ENCODE data around the gene TBX2.

The TBX2 gene

DNA sequence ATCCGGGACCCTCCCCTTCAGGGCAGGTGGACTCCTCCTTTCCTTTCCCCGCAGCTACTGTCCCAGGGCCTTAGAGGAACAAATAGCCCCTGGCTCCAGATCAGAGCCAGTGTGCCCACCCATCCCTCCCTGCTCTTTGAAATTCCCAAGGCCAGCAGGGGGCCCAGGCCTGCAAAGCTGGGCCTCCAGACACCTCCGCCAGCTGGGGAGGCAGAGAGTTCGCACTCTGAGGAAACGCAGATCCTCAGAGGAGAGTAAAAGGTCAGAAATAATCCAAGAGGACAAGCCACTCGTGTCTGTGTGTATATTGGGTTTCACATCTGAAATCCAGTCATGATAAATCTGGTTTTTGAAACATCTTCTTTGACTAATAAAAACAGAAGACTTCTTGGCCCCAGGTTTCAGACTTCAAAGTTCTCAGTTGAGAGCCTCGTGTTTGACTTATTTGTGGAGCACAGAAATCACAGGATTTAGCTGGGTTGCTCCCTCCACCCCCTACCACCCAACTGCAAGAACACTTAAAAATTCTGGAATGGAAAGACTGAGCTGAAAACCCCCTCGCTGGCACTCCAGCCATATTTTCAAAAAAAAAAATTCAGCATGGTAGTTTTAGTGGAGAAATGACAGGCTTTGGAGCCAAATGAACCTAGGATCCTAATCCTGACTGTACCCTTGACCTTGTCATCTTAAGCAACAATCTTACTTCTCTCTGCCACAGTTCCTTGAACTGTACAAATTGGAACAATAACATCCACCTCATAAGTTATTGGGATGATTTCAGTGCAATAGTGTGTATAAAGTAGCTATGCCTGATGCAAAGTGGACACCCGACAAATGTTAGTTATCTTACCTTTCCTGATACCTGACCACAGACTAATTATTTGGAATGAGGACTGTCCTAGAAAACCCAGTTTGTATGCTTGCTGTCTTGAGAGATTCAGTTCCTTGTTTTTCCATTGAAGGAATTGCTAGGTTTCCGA, 44.5 kb upstream of the TBX2 start:
- CTCF ChIA-PET, result interaction anchor here (0.6 to 1.8 kb wide), 4 partner anchors 35 to 316 kb away, joined by 3 to 5 read pairs (median 4); partner anchors contain the start of gene TBX2
- no peak overlapping the region for H3K4me3 ChIP-seq (ENCODE audit: low read depth, low read length)
- TF ChIP-seq ZNF514 (tag by site-specific recombination; IDR thresholded peaks at IDR 0.05) (no peak), ZNF560 (tag by site-specific recombination; IDR thresholded peaks at IDR 0.05; ENCODE audit: borderline replicate concordance) (no peak), ZNF292 (tag by site-specific recombination; IDR thresholded peaks at IDR 0.05; ENCODE audit: borderline replicate concordance, low read depth) (no peak), ZNF175 (tag by site-specific recombination; IDR thresholded peaks at IDR 0.05) (no peak), ZNF571 (tag by site-specific recombination; IDR thresholded peaks at IDR 0.05) (no peak), ZNF221 (tag by site-specific recombination; IDR thresholded peaks at IDR 0.05; ENCODE audit: borderline replicate concordance) (no peak), HOXC10 (CRISPR knock-in tag; IDR thresholded peaks at IDR 0.05) (no peak), TCF7L2 (IDR thresholded peaks at IDR 0.05; ENCODE audit: borderline replicate concordance, low read depth, low read length) (no peak), ZNF623 (tag by site-specific recombination; IDR thresholded peaks at IDR 0.05) (no peak), ZNF48 (tag by site-specific recombination; IDR thresholded peaks at IDR 0.05) (no peak), REPIN1 (tag by site-specific recombination; IDR thresholded peaks at IDR 0.05; ENCODE audit: low read depth) (no peak), ZNF707 (tag by site-specific recombination; IDR thresholded peaks at IDR 0.05) (no peak)
- TF ChIP-seq, protein P1, sequence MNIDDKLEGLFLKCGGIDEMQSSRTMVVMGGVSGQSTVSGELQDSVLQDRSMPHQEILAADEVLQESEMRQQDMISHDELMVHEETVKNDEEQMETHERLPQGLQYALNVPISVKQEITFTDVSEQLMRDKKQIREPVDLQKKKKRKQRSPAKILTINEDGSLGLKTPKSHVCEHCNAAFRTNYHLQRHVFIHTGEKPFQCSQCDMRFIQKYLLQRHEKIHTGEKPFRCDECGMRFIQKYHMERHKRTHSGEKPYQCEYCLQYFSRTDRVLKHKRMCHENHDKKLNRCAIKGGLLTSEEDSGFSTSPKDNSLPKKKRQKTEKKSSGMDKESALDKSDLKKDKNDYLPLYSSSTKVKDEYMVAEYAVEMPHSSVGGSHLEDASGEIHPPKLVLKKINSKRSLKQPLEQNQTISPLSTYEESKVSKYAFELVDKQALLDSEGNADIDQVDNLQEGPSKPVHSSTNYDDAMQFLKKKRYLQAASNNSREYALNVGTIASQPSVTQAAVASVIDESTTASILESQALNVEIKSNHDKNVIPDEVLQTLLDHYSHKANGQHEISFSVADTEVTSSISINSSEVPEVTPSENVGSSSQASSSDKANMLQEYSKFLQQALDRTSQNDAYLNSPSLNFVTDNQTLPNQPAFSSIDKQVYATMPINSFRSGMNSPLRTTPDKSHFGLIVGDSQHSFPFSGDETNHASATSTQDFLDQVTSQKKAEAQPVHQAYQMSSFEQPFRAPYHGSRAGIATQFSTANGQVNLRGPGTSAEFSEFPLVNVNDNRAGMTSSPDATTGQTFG (tag by site-specific recombination; IDR thresholded peaks at IDR 0.05; ENCODE audit: borderline replicate concordance), result no peak
- TF ChIP-seq, protein P2, sequence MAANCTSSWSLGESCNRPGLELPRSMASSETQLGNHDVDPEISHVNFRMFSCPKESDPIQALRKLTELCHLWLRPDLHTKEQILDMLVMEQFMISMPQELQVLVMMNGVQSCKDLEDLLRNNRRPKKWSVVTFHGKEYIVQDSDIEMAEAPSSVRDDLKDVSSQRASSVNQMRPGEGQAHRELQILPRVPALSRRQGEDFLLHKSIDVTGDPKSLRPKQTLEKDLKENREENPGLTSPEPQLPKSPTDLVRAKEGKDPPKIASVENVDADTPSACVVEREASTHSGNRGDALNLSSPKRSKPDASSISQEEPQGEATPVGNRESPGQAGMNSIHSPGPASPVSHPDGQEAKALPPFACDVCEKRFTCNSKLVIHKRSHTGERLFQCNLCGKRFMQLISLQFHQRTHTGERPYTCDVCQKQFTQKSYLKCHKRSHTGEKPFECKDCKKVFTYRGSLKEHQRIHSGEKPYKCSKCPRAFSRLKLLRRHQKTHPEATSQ (tag by site-specific recombination; IDR thresholded peaks at IDR 0.05), result no peak
- TF ChIP-seq, protein P3, sequence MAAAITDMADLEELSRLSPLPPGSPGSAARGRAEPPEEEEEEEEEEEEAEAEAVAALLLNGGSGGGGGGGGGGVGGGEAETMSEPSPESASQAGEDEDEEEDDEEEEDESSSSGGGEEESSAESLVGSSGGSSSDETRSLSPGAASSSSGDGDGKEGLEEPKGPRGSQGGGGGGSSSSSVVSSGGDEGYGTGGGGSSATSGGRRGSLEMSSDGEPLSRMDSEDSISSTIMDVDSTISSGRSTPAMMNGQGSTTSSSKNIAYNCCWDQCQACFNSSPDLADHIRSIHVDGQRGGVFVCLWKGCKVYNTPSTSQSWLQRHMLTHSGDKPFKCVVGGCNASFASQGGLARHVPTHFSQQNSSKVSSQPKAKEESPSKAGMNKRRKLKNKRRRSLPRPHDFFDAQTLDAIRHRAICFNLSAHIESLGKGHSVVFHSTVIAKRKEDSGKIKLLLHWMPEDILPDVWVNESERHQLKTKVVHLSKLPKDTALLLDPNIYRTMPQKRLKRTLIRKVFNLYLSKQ (tag by site-specific recombination; IDR thresholded peaks at IDR 0.05; ENCODE audit: borderline replicate concordance), result no peak
- TF ChIP-seq, protein P4, sequence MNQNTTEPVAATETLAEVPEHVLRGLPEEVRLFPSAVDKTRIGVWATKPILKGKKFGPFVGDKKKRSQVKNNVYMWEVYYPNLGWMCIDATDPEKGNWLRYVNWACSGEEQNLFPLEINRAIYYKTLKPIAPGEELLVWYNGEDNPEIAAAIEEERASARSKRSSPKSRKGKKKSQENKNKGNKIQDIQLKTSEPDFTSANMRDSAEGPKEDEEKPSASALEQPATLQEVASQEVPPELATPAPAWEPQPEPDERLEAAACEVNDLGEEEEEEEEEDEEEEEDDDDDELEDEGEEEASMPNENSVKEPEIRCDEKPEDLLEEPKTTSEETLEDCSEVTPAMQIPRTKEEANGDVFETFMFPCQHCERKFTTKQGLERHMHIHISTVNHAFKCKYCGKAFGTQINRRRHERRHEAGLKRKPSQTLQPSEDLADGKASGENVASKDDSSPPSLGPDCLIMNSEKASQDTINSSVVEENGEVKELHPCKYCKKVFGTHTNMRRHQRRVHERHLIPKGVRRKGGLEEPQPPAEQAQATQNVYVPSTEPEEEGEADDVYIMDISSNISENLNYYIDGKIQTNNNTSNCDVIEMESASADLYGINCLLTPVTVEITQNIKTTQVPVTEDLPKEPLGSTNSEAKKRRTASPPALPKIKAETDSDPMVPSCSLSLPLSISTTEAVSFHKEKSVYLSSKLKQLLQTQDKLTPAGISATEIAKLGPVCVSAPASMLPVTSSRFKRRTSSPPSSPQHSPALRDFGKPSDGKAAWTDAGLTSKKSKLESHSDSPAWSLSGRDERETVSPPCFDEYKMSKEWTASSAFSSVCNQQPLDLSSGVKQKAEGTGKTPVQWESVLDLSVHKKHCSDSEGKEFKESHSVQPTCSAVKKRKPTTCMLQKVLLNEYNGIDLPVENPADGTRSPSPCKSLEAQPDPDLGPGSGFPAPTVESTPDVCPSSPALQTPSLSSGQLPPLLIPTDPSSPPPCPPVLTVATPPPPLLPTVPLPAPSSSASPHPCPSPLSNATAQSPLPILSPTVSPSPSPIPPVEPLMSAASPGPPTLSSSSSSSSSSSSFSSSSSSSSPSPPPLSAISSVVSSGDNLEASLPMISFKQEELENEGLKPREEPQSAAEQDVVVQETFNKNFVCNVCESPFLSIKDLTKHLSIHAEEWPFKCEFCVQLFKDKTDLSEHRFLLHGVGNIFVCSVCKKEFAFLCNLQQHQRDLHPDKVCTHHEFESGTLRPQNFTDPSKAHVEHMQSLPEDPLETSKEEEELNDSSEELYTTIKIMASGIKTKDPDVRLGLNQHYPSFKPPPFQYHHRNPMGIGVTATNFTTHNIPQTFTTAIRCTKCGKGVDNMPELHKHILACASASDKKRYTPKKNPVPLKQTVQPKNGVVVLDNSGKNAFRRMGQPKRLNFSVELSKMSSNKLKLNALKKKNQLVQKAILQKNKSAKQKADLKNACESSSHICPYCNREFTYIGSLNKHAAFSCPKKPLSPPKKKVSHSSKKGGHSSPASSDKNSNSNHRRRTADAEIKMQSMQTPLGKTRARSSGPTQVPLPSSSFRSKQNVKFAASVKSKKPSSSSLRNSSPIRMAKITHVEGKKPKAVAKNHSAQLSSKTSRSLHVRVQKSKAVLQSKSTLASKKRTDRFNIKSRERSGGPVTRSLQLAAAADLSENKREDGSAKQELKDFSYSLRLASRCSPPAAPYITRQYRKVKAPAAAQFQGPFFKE (tag by site-specific recombination; IDR thresholded peaks at IDR 0.05; ENCODE audit: borderline replicate concordance), result no peak
- TF ChIP-seq, protein P5, sequence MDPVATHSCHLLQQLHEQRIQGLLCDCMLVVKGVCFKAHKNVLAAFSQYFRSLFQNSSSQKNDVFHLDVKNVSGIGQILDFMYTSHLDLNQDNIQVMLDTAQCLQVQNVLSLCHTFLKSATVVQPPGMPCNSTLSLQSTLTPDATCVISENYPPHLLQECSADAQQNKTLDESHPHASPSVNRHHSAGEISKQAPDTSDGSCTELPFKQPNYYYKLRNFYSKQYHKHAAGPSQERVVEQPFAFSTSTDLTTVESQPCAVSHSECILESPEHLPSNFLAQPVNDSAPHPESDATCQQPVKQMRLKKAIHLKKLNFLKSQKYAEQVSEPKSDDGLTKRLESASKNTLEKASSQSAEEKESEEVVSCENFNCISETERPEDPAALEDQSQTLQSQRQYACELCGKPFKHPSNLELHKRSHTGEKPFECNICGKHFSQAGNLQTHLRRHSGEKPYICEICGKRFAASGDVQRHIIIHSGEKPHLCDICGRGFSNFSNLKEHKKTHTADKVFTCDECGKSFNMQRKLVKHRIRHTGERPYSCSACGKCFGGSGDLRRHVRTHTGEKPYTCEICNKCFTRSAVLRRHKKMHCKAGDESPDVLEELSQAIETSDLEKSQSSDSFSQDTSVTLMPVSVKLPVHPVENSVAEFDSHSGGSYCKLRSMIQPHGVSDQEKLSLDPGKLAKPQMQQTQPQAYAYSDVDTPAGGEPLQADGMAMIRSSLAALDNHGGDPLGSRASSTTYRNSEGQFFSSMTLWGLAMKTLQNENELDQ (tag by site-specific recombination; IDR thresholded peaks at IDR 0.05; ENCODE audit: low read depth), result no peak
- no peak overlapping the region for H3K27ac ChIP-seq (ENCODE audit: extremely low read depth, low read depth, low read length)
- H3K4me1 ChIP-seq (ENCODE audit: control insufficient read depth, insufficient read depth, low read length), result no peaks in the 10 kb centered on the region
- no peaks in the 10 kb centered on the region for H3K9me3 ChIP-seq (ENCODE audit: control insufficient read depth, insufficient read depth, low read depth, low read length)
- POLR2A ChIA-PET, result no interaction called here
- no peaks in the 10 kb centered on the region for H3K36me3 ChIP-seq (ENCODE audit: control insufficient read depth in 2 of 2, insufficient read depth in 1 of 2, low read length in 2 of 2)
